ENCODE measurements around the gene NMT1. TPM values are rescaled to one million over a fixed set of nuclear protein-coding genes. Genes with fewer than 3 reads are reported as not detected.

Gene NMT1
- total RNA-seq, 1 experiment from 2014 or later: 173 TPM

DNA sequence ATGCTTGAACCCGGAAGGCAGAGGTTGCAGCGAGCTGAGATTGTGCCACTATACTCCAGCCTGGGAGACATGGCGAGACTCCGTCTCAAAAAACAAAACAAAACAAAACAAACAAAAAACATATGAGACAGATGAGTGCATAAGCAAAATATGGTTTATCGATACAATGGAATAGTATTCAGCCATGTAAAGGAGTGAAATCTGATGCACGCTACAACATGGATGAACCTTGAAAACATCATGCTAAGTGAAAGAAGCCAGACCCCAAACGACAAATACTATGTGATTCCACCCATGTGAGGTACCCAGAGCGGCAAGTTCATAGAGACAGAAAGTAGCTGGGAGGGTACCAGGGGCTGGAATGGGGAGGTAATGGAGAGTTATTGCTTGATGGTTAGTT is 64.4 kb downstream of the NMT1 start:
- H3K9me3 ChIP-seq (ENCODE audit: control insufficient read depth in 1 of 2, insufficient read depth in 1 of 2, low read depth in 1 of 2, low read length in 2 of 2): no peaks in the 10 kb centered on the region
- TF ChIP-seq ELF1 (IDR thresholded peaks at IDR 0.05; ENCODE audit: borderline replicate concordance, low read depth) (no peak), ZNF274 (IDR thresholded peaks at IDR 0.05; ENCODE audit: low read depth, low read length) (no peak), TCF7L2 (IDR thresholded peaks at IDR 0.05; ENCODE audit: borderline replicate concordance, extremely low read depth, insufficient read depth, insufficient read length) (no peak), SP1 (IDR thresholded peaks at IDR 0.05; ENCODE audit: low read depth) (no peak), FOSL1 (IDR thresholded peaks at IDR 0.05; ENCODE audit: low read depth) (no peak), CBX3 (IDR thresholded peaks at IDR 0.05; ENCODE audit: low read depth) (0 out of 2 replicates have a peak, but pooled peaks have one; percentile 22), JUND (IDR thresholded peaks at IDR 0.05) (no peak)
- DNase-seq (ENCODE audit: low read depth, low spot score) (no peak), ATAC-seq (no peak)
- H3K4me2 ChIP-seq (ENCODE audit: low read length): peak overlapping the region; percentile 94
- H3K27ac ChIP-seq (ENCODE audit: low read depth, low read length): peak overlapping the region; percentile 97
- ChIA-PET RAD21 (ENCODE audit: low non-redundant PET in 1 of 2, low total read pairs in 2 of 2, uncharacterized antibody in 2 of 2, unreplicated experiment in 2 of 2) (no interaction called here), POLR2A (interaction anchor here (0.6 to 1.5 kb wide), 2 partner anchors 23 to 35 kb away, joined by 3 to 4 read pairs; partner anchors contain the start of gene HEXIM1), CTCF (interaction anchor here (0.6 to 3.3 kb wide), 4 partner anchors 10 to 72 kb away, joined by 3 to 18 read pairs (median 4); partner anchors contain the start of genes ACBD4 and HEXIM1)
- BruUV-seq (replicated peaks): no TSS peak
- H3K27me3 ChIP-seq (ENCODE audit: insufficient read depth, low read length): no peaks in the 10 kb centered on the region
- no peak overlapping the region for H3K9ac ChIP-seq (ENCODE audit: low read length)
- H2AFZ ChIP-seq (ENCODE audit: low read depth, low read length, poor library complexity, severe bottlenecking): no peak overlapping the region
- peaks cover 81 to 87% of the 10 kb centered on the region in 2 experiments for H3K4me1 ChIP-seq (ENCODE audit: control insufficient read depth in 1 of 2, insufficient read depth in 2 of 2, low read length in 2 of 2)
- H3K4me3 ChIP-seq (replicated peaks in 1 of 2; ENCODE audit: low read depth in 1 of 2, low read length in 2 of 2): no peak overlapping the region
- H3K79me2 ChIP-seq (ENCODE audit: insufficient read depth, low read length): peaks cover 74% of the 10 kb centered on the region
- intact Hi-C loops (cut with micrococcal nuclease): no loop called here
- no peaks in the 10 kb centered on the region for H3K36me3 ChIP-seq (ENCODE audit: control insufficient read depth in 1 of 2, insufficient read depth in 2 of 2, low read length in 2 of 2)
- H3K9me2 ChIP-seq (ENCODE audit: insufficient read depth): no peaks in the 10 kb centered on the region
- no peaks in the 10 kb centered on the region for H4K20me1 ChIP-seq (ENCODE audit: insufficient read depth)

DNA sequence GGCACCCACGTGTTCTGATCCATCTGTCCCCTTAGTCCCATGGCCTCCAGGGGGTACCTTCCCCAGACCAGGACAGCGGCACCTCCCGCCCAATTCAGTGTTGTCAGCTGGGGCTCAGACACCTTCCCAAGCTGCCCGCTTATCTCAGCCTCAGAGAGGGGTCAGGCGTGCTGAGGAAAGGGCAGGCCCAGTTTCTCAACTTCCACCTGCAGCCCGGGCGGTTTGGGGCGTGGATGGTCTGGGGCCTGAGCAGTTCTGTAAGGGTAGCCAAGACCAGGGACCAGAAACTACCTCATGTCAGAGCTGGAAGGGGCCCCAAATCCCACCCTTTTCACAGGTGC is 66.1 kb downstream of the NMT1 start:
- H3K27me3 ChIP-seq (ENCODE audit: insufficient read depth, low read length): no peaks in the 10 kb centered on the region
- H3K9me3 ChIP-seq (ENCODE audit: control insufficient read depth in 1 of 2, insufficient read depth in 1 of 2, low read depth in 1 of 2, low read length in 2 of 2): no peaks in the 10 kb centered on the region
- H3K27ac ChIP-seq (ENCODE audit: low read depth, low read length): peak overlapping the region; percentile 89
- peak overlapping the region in 1 of 2 experiments; percentile 47; a peak in 2 of 4 replicates for H3K4me3 ChIP-seq (replicated peaks in 1 of 2; ENCODE audit: low read depth in 1 of 2, low read length in 2 of 2)
- H3K9ac ChIP-seq (ENCODE audit: low read length): peak overlapping the region; percentile 82
- RAD21 ChIA-PET (ENCODE audit: low non-redundant PET in 1 of 2, low total read pairs in 2 of 2, uncharacterized antibody in 2 of 2, unreplicated experiment in 2 of 2): no interaction called here
- H3K4me1 ChIP-seq (ENCODE audit: control insufficient read depth in 1 of 2, insufficient read depth in 2 of 2, low read length in 2 of 2): peaks cover 86 to 93% of the 10 kb centered on the region in 2 experiments
- H2AFZ ChIP-seq (ENCODE audit: low read depth, low read length, poor library complexity, severe bottlenecking): no peak overlapping the region
- H3K79me2 ChIP-seq (ENCODE audit: insufficient read depth, low read length): peaks cover 81% of the 10 kb centered on the region
- no peak for ATAC-seq
- H3K4me2 ChIP-seq (ENCODE audit: low read length): peak overlapping the region; percentile 100
- no TSS peak for BruUV-seq (replicated peaks)
- DNase-seq (ENCODE audit: low read depth, low spot score): no peak
- CTCF ChIA-PET: interaction anchor here (1.5 kb wide), 1 partner anchor 8 kb away, joined by 5 read pairs; the partner anchor contains the start of gene ACBD4
- TF ChIP-seq TCF7L2 (IDR thresholded peaks at IDR 0.05; ENCODE audit: borderline replicate concordance, extremely low read depth, insufficient read depth, insufficient read length): no peak
- TF ChIP-seq CEBPB (IDR thresholded peaks at IDR 0.05; ENCODE audit: low read depth): no peak
- H3K36me3 ChIP-seq (ENCODE audit: control insufficient read depth in 1 of 2, insufficient read depth in 2 of 2, low read length in 2 of 2): no peaks in the 10 kb centered on the region
- no peaks in the 10 kb centered on the region for H3K9me2 ChIP-seq (ENCODE audit: insufficient read depth)
- POLR2A ChIA-PET: interaction anchor here (0.7 to 1.0 kb wide), 3 partner anchors 15 to 71 kb away, joined by 3 to 4 read pairs (median 3); partner anchors contain the start of gene HEXIM1
- no peaks in the 10 kb centered on the region for H4K20me1 ChIP-seq (ENCODE audit: insufficient read depth)
- intact Hi-C loops (cut with micrococcal nuclease): no loop called here

Measured in HCT116 (cell line).